Smooth muscle cell (in vitro differentiated cells): ENCODE data around the gene DDX59. TPM values are rescaled to one million over a fixed set of nuclear protein-coding genes. Genes with fewer than 3 reads are reported as not detected.

Experiments used
- DNase-seq: peaks from one replicate; lab custom pipeline; 2025; ENCODE audit not compliant: unreplicated experiment; lab: John Stamatoyannopoulos, UW
- H2AFZ ChIP-seq: fragments of 200-600 bp; sonication (generic); 2 replicates; pipeline ENCODE4 v1.6.0; 2016; ENCODE audit warnings: antibody characterized with exemption, low read depth, mild to moderate bottlenecking
- H3F3A ChIP-seq: fragments of 200-600 bp; sonication (generic); 2 replicates; pipeline ENCODE4 v1.6.0; 2017; ENCODE audit warnings: antibody characterized with exemption, low read depth
- H3K27ac ChIP-seq: fragments of 200-600 bp; sonication (generic); 2 replicates; pipeline ENCODE4 v1.5.1; 2016; ENCODE audit warnings: low read depth, mild to moderate bottlenecking
- H3K27me3 ChIP-seq: fragments of 200-600 bp; sonication (generic); 2 replicates; pipeline ENCODE4 v1.6.1; 2016; ENCODE audit warnings: low read depth, mild to moderate bottlenecking
- H3K36me3 ChIP-seq: fragments of 200-600 bp; sonication (generic); 2 replicates; pipeline ENCODE4 v1.5.1; 2016; ENCODE audit warnings: low read depth
- H3K4me1 ChIP-seq: fragments of 200-600 bp; sonication (generic); 2 replicates; pipeline ENCODE4 v1.5.1; 2016; ENCODE audit warnings: low read depth
- H3K4me2 ChIP-seq: fragments of 200-600 bp; sonication (generic); 2 replicates; pipeline ENCODE4 v1.6.0; 2016; ENCODE audit warnings: mild to moderate bottlenecking
- H3K4me3 ChIP-seq: fragments of 200-600 bp; sonication (generic); 2 replicates; pipeline ENCODE4 v1.5.1; 2016; ENCODE audit warnings: mild to moderate bottlenecking
- H3K79me2 ChIP-seq: fragments of 200-600 bp; sonication (generic); 2 replicates; pipeline ENCODE4 v1.6.0; 2016; ENCODE audit warnings: low read depth, mild to moderate bottlenecking
- H3K9ac ChIP-seq: fragments of 200-600 bp; sonication (generic); 2 replicates; pipeline ENCODE4 v1.6.0; 2016; ENCODE audit warnings: low read depth
- H3K9me3 ChIP-seq: fragments of 200-600 bp; sonication (generic); replicated peaks from 2 replicates; pipeline ENCODE4 v1.5.1; 2016; ENCODE audit warnings: low read depth
- H4K20me1 ChIP-seq: fragments of 200-600 bp; sonication (generic); 2 replicates; pipeline ENCODE4 v1.6.0; 2016; ENCODE audit warnings: low read depth
- CTCF ChIP-seq: fragments of 200-600 bp; sonication (generic); IDR thresholded peaks from 2 replicates; pipeline ENCODE4 v1.5.1; 2017; ENCODE audit warnings: borderline replicate concordance, mild to moderate bottlenecking, antibody characterized with exemption; ENCODE audit not compliant: insufficient read depth, poor library complexity, severe bottlenecking
- WGBS: methylation state at CpG from one replicate; pipeline ENCODE4 v1.1.7; 2016; ENCODE audit warnings: low lambda C conversion rate; 5-methylcytosine and 5-hydroxymethylcytosine counted together
- polyA plus RNA-seq: library from polyadenylated mRNA; unstranded; fragments of >200 nt; fragmentation: Nextera tagmentation; extraction: Ambion mirVana; gene quantifications from 2 replicates; pipeline ENCODE4 v1.2.1, GENCODE V29; 2016
- total RNA-seq: library from RNA; depleted of rRNA; stranded (reverse); fragments of >200 nt; gene quantifications from 2 replicates; pipeline ENCODE4 v1.2.3, GENCODE V29; 2014

The DDX59 gene
- total and polyA plus RNA-seq, 2 experiments from 2014 or later, result 7.7 to 22.5 TPM

GRCh38 chr1:200620273-200621131, 49.2 kb downstream of the DDX59 start, which contains the start of gene KIF14:
Gene KIF14, minus strand, starts transcription at chr1:200620751. Its CDS starts 2,028 bp downstream, at chr1:200618723.
- Histone ChIP-seq H3K4me3 (peak within 1 kb of the TSS; percentile 57), H3K36me3 (no peaks in the 10 kb centered on the region), H2AFZ (peak within 1 kb of the TSS; percentile 84), H3K4me2 (peak within 1 kb of the TSS; percentile 85), H3K27me3 (no peaks in the 10 kb centered on the region), H3K79me2 (no peaks in the 10 kb centered on the region), H3K27ac (peak within 1 kb of the TSS; percentile 82), H3K9ac (peak within 1 kb of the TSS; percentile 96), H4K20me1 (no peaks in the 10 kb centered on the region), H3K9me3 (no peaks in the 10 kb centered on the region), H3F3A (no peaks in the 10 kb centered on the region), H3K4me1 (peaks cover 4% of the 10 kb centered on the region)
- no peak for TF ChIP-seq CTCF
- peak; percentile 73 for DNase-seq
- 2% methylated on average over 54 of the region's 59 CpGs for WGBS

GRCh38 chr1:200619894-200620272, 49.8 kb downstream of the DDX59 start:
- no peak for DNase-seq
- no peak for TF ChIP-seq CTCF
- no peaks in the 10 kb centered on the region for H4K20me1 ChIP-seq
- peak overlapping the region; percentile 57 for H3K4me3 ChIP-seq
- no peaks in the 10 kb centered on the region for H3F3A ChIP-seq
- peaks cover 4% of the 10 kb centered on the region for H3K4me1 ChIP-seq
- no peaks in the 10 kb centered on the region for H3K9me3 ChIP-seq
- H3K9ac ChIP-seq, result peak overlapping the region; percentile 96
- H3K79me2 ChIP-seq, result no peaks in the 10 kb centered on the region
- 12% methylated on average over 6 of the region's 6 CpGs for WGBS
- no peaks in the 10 kb centered on the region for H3K36me3 ChIP-seq
- H3K27ac ChIP-seq, result peak overlapping the region; percentile 82
- H2AFZ ChIP-seq, result peak overlapping the region; percentile 84
- peak overlapping the region; percentile 85 for H3K4me2 ChIP-seq
- no peaks in the 10 kb centered on the region for H3K27me3 ChIP-seq

- H3K9ac ChIP-seq, result no peak overlapping the region
- WGBS, result 90% methylated on average over 2 of the region's 2 CpGs
- no peaks in the 10 kb centered on the region for H3K27me3 ChIP-seq
- H4K20me1 ChIP-seq, result no peaks in the 10 kb centered on the region
- H3K4me2 ChIP-seq, result no peak overlapping the region
- H3K27ac ChIP-seq, result no peak overlapping the region
- no peaks in the 10 kb centered on the region for H3K36me3 ChIP-seq
- no peak overlapping the region for H2AFZ ChIP-seq
- no peak overlapping the region for H3K4me3 ChIP-seq
- no peak for DNase-seq
- H3K79me2 ChIP-seq, result no peaks in the 10 kb centered on the region
- TF ChIP-seq CTCF, result no peak
- H3F3A ChIP-seq, result no peaks in the 10 kb centered on the region
- no peaks in the 10 kb centered on the region for H3K4me1 ChIP-seq
- no peaks in the 10 kb centered on the region for H3K9me3 ChIP-seq
Observed at GRCh38 chr1:200610846-200611245, 58.9 kb downstream of the DDX59 start.

GRCh38 chr1:200602632-200603031, 67.1 kb downstream of the DDX59 start:
- Histone ChIP-seq H3K4me3 (no peak overlapping the region), H3K27me3 (no peaks in the 10 kb centered on the region), H3K4me1 (no peaks in the 10 kb centered on the region), H3K9ac (no peak overlapping the region), H3K27ac (no peak overlapping the region), H3K79me2 (no peaks in the 10 kb centered on the region), H3K36me3 (no peaks in the 10 kb centered on the region), H3F3A (no peaks in the 10 kb centered on the region), H2AFZ (no peak overlapping the region), H3K9me3 (no peaks in the 10 kb centered on the region), H4K20me1 (no peaks in the 10 kb centered on the region), H3K4me2 (no peak overlapping the region)
- no peak for TF ChIP-seq CTCF
- WGBS, result 100% methylated on average over 1 of the region's 1 CpG
- DNase-seq, result no peak
